IPS-20b (cell line): ENCODE data around the gene SELENOP.
A peak's percentile ranks its signal among the peaks of the same experiment; 100 is the strongest.
"Not testable (repeated sequence)": the region's sequence is repeated elsewhere in the genome, so short reads cannot be mapped to it uniquely, and the experiment has no call there.

Experiments used
- H3K27ac ChIP-seq: one replicate; pipeline ENCODE4 v1.5.1; 2013; ENCODE audit warnings: low read length
- H3K27me3 ChIP-seq: 2 replicates; pipeline ENCODE4 v1.6.1; 2013; ENCODE audit warnings: mild to moderate bottlenecking, low read length, inconsistent platforms; ENCODE audit not compliant: insufficient read depth
- H3K36me3 ChIP-seq: 2 replicates; pipeline ENCODE4 v1.6.1; 2013; ENCODE audit warnings: low read depth, mild to moderate bottlenecking, inconsistent platforms, low read length, moderate library complexity; ENCODE audit not compliant: insufficient read depth
- H3K4me1 ChIP-seq: 2 replicates; pipeline ENCODE4 v1.6.1; 2013; ENCODE audit warnings: mild to moderate bottlenecking, control low read depth, inconsistent platforms, low read length, moderate library complexity; ENCODE audit not compliant: insufficient read depth
- H3K4me3 ChIP-seq: 2 replicates; pipeline ENCODE4 v1.5.1; 2013; ENCODE audit warnings: mild to moderate bottlenecking, low read length, inconsistent platforms
- H3K9ac ChIP-seq: 2 replicates; pipeline ENCODE4 v1.6.1; 2013; ENCODE audit warnings: low read depth, mild to moderate bottlenecking, inconsistent platforms, low read length, moderate library complexity
- H3K9me3 ChIP-seq: 2 replicates; pipeline ENCODE4 v1.6.1; 2013; ENCODE audit warnings: mild to moderate bottlenecking, low read depth, low read length, inconsistent platforms; ENCODE audit not compliant: insufficient read depth

Gene SELENOP, protein sequence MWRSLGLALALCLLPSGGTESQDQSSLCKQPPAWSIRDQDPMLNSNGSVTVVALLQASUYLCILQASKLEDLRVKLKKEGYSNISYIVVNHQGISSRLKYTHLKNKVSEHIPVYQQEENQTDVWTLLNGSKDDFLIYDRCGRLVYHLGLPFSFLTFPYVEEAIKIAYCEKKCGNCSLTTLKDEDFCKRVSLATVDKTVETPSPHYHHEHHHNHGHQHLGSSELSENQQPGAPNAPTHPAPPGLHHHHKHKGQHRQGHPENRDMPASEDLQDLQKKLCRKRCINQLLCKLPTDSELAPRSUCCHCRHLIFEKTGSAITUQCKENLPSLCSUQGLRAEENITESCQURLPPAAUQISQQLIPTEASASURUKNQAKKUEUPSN

DNA sequence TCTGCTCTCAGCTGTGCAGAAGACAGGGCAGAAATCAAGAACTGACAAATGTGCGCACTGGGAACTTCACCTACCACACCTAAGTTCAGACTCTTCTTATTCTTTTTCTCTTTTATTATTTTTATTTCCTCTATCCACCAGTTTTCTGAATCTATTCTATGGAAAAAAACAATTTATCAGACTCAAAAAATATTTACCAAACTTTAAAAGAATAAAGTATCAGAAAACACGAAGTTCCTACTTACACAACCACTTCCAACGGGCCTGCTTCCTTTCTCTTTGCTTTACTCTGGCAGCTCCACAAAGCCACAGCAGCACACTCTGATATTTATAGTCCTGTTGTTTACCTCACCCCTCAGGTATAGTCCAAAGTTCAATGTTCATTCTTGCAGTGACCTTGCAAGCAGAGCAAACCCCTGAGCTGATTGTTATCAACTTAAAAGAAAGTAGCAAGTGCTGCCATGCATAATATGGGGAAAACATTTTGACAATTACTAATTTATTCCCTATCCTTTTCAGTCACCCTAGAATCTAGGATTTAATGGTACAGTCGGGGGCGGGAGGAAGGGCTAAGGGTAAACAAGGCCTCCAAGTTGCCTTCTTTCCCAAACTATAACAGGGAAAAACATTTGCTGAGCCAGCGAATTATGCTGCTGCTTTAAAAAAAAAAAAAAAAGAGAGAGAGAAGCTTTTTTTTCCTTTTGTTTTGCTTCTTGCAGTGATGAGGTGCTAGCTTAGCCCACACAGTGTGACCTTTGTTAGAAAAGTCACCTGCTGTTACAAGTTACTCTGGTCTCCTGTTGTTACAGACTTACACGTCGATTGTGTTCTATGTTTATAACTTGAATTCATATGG lies at the start of gene SELENOP:
Gene SELENOP, minus strand, starts transcription at position 302 of the 856 bp plus-strand sequence. CDS start 3,539 bp downstream, outside the sequence.
- Histone ChIP-seq H3K36me3 (peaks cover 7% of the 10 kb centered on the region), H3K9ac (peak within 1 kb of the TSS; percentile 81), H3K4me3 (peak within 1 kb of the TSS; percentile 69), H3K4me1 (peaks cover 21% of the 10 kb centered on the region), H3K27me3 (no peaks in the 10 kb centered on the region; the same call in 1 of the 2 replicates), H3K27ac (peak within 1 kb of the TSS; percentile 87), H3K9me3 (no peaks in the 10 kb centered on the region)

DNA sequence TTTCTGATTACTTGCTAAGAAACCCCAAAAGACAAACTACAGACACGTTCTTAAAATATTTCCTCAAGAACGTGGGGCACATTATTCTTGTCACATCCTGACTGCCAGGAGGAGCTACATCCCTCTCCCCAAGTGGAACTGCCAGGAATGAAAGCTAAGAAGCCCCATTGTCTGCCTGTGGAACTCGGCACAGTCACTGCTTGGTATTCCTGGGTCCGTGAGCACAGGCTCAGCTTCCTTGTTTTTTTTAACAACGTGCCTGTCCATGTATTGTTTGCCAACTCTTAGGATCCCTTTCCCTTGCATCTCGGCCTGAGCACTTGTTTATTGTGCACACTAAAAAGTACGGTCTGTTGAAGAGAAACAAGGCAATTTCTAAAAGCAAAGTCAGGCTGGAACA lies 47.0 kb upstream of the SELENOP start:
- Histone ChIP-seq H3K27me3 (no peaks in the 10 kb centered on the region), H3K4me3 (no peak overlapping the region), H3K36me3 (no peaks in the 10 kb centered on the region), H3K27ac (no peak overlapping the region), H3K4me1 (peaks cover 4% of the 10 kb centered on the region; the same call in 1 of the 2 replicates), H3K9me3 (peaks cover 18% of the 10 kb centered on the region; the same call in 1 of the 2 replicates), H3K9ac (no peak overlapping the region)

DNA sequence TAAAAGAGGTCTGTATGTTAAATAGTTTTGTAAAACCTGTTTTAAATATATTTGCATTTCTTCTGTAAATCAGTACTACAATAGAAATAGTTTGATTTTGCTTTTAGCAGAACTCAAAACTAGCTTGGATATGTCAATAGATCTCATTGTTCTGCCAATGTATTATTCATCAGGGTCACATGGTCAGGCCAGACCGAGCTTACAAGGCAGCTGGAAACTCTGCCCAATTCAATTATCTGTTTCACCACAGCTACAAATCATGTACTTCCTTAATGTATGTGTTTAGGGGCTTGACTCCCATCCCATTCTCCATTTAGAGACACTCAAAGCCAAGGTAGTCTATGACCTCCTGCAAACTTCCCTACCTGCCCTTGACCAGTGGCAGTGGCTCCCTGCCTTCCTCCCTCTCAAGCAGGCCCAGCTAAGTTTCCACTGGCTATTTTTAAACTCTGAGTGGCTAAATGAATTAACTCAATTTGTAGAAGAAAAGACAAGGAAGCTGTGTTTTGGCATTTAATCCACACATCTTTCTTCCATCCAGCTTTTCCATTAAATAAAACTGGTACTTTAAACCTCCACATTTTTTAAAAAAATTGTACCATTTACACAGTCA lies 46.4 kb upstream of the SELENOP start:
- H3K4me3 ChIP-seq, result 0 out of 2 replicates have a peak overlapping the region, but pooled peaks have one; percentile 32
- peaks cover 4% of the 10 kb centered on the region; the same call in 1 of the 2 replicates for H3K4me1 ChIP-seq
- no peak overlapping the region for H3K9ac ChIP-seq
- H3K27ac ChIP-seq, result no peak overlapping the region
- no peaks in the 10 kb centered on the region for H3K36me3 ChIP-seq
- peaks cover 16% of the 10 kb centered on the region; the same call in 1 of the 2 replicates for H3K9me3 ChIP-seq
- H3K27me3 ChIP-seq, result no peaks in the 10 kb centered on the region

DNA sequence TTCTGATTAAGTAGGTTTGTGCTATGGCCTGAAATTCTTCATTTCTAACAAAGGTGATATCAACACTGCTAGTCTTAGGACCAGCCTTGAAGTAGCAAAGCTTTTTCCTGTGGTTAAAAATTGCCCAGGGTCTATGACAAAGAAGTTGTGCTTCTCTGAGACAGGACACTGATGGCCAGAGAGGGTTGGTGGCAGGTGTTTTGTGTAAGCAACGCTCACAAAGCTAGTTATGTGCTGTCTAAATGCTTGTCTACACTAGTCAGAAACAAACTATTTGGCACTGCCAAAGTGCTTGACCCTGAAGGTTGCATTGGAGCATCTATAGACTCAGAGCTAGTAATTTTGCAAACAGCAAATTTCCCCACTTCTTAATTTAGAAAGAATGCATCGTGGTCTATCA lies 44.1 kb upstream of the SELENOP start:
- H3K9ac ChIP-seq, result no peak overlapping the region
- H3K9me3 ChIP-seq, result no peaks in the 10 kb centered on the region
- no peak overlapping the region for H3K27ac ChIP-seq
- no peak overlapping the region for H3K4me3 ChIP-seq
- peaks cover 4% of the 10 kb centered on the region; the same call in 1 of the 2 replicates for H3K4me1 ChIP-seq
- no peaks in the 10 kb centered on the region for H3K36me3 ChIP-seq
- no peaks in the 10 kb centered on the region for H3K27me3 ChIP-seq

DNA sequence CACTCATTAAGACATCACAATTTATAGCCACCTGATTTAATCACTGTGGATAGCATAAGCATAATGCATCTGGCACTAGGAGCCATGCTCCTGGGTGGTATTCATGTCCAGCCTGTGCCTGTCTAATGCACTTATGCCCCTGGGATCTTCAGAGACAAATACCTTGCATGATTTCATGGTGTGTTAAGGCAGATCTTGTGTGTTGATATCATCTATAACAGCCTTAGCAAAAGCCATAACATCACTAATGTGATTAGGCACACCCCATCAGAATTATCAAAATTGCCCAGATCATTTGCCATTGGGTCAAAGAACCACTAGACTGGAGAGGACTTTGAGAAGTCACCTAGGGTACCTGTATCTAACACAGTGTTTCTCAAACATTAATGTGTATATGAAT lies 43.7 kb upstream of the SELENOP start:
- no peaks in the 10 kb centered on the region for H3K27me3 ChIP-seq
- no peaks in the 10 kb centered on the region for H3K36me3 ChIP-seq
- H3K4me3 ChIP-seq, result no peak overlapping the region
- no peak overlapping the region for H3K27ac ChIP-seq
- H3K9me3 ChIP-seq, result no peaks in the 10 kb centered on the region
- H3K4me1 ChIP-seq, result peaks cover 4% of the 10 kb centered on the region; the same call in 1 of the 2 replicates
- no peak overlapping the region for H3K9ac ChIP-seq

DNA sequence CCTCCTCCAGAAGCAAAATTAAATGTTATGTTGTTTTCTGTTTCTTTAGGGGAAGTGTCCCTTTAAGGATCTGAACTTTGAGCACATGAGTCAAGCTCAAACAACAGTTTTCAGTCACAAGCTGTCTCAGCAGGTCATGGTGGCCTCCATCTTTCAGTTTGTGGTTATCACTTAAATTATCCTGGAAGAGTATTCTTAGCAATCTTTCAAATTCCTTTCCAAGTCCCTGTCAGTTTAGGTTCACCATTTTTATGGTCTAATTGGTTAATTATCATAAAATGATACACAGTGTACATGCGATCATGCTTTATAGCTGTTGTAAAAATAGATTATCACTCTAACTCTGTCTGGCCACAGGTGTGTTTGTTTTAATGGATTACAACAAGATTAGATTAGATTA lies 43.1 kb upstream of the SELENOP start:
- peaks cover 4% of the 10 kb centered on the region; the same call in 1 of the 2 replicates for H3K4me1 ChIP-seq
- no peak overlapping the region for H3K27ac ChIP-seq
- H3K4me3 ChIP-seq, result no peak overlapping the region
- H3K36me3 ChIP-seq, result no peaks in the 10 kb centered on the region
- no peak overlapping the region for H3K9ac ChIP-seq
- H3K27me3 ChIP-seq, result no peaks in the 10 kb centered on the region
- no peaks in the 10 kb centered on the region for H3K9me3 ChIP-seq

DNA sequence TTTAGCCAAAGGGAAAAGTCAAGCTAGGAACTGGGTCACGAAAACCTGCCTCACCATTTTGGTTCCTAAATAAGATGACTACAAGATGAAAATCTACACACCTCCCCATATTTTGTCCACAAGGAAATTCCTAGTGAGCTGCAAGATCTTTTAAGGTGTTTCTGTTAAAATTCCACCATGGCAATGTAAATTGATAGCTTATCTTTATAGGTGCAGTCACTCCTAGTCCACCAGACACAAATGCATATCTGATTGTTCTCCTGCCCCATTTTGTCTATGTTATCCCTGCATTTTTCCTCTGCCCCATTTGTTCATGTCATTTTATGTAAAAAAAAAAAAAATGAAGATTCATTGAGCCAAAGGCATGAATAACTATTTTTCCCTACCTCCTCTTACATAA lies 41.1 kb upstream of the SELENOP start:
- no peaks in the 10 kb centered on the region for H3K4me1 ChIP-seq
- no peak overlapping the region for H3K27ac ChIP-seq

DNA sequence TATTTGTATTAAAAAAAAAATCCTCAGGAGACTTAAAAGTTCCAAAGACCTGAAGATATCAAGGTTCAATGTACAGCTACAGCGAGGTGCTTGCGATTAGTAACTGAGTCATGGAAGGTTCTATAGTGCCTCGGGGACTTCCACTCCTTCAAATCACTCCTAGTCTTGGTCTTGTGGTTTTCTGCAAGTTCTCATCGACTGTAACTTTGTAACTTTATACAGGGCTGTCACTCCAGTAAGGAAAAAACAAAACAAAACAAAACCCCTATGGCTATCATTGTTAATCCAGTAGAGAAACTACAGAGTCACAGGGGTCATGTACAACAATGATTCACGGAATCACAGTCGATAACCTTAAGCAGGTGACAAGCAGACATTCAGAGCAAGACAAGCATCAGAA lies 39.8 kb upstream of the SELENOP start:
- no peaks in the 10 kb centered on the region for H3K4me1 ChIP-seq
- no peak overlapping the region for H3K4me3 ChIP-seq
- H3K36me3 ChIP-seq, result no peaks in the 10 kb centered on the region
- no peak overlapping the region for H3K27ac ChIP-seq
- H3K9me3 ChIP-seq, result no peaks in the 10 kb centered on the region
- H3K27me3 ChIP-seq, result no peaks in the 10 kb centered on the region
- H3K9ac ChIP-seq, result no peak overlapping the region

More for the DNA sequence above, 41.1 kb upstream of the SELENOP start:
- H3K4me3 ChIP-seq, result no peak overlapping the region
- H3K36me3 ChIP-seq, result no peaks in the 10 kb centered on the region
- no peaks in the 10 kb centered on the region for H3K27me3 ChIP-seq
- H3K9me3 ChIP-seq, result no peaks in the 10 kb centered on the region
- H3K9ac ChIP-seq, result no peak overlapping the region

DNA sequence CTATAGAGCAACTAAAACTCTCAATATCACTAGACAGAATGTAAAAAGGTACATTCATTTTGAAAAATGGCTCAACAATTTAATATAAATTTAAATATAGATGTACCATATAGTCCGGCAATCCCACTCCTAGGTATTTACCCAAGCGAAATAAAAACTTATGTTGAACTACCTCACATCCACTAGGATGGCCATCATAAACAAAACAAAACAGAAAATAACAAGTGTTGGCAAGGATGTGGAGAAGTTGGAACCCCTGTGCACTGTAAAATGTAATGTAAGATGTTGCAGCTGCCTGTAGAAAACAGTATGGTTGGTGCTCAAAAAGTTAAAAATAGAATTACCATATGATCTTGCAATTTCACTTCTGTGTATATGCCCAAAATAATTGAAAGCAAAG lies 36.9 kb upstream of the SELENOP start:
- Histone ChIP-seq H3K4me1 (no peaks in the 10 kb centered on the region), H3K9ac (no peak overlapping the region), H3K9me3 (no peaks in the 10 kb centered on the region), H3K4me3 (no peak overlapping the region), H3K27ac (no peak overlapping the region), H3K36me3 (no peaks in the 10 kb centered on the region), H3K27me3 (no peaks in the 10 kb centered on the region)

DNA sequence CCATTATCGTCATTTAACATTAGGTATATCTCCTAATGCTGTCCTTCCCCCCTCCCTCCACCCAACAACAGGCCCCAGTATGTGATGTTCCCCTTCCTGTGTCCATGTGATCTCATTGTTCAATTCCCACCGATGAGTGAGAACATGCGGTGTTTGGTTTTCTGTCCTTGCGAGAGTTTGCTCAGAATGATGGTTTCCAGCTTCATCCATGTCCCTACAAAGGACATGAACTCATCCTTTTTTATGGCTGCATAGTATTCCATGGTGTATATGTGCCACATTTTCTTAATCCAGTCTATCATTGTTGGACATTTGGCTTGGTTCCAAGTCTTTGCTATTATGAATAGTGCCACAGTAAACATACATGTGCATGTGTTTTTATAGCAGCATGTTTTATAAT lies 32.7 kb upstream of the SELENOP start:
- not testable (repeated sequence) for H3K4me1 ChIP-seq, H3K9me3 ChIP-seq, H3K9ac ChIP-seq, H3K27me3 ChIP-seq, H3K4me3 ChIP-seq, H3K27ac ChIP-seq, H3K36me3 ChIP-seq

DNA sequence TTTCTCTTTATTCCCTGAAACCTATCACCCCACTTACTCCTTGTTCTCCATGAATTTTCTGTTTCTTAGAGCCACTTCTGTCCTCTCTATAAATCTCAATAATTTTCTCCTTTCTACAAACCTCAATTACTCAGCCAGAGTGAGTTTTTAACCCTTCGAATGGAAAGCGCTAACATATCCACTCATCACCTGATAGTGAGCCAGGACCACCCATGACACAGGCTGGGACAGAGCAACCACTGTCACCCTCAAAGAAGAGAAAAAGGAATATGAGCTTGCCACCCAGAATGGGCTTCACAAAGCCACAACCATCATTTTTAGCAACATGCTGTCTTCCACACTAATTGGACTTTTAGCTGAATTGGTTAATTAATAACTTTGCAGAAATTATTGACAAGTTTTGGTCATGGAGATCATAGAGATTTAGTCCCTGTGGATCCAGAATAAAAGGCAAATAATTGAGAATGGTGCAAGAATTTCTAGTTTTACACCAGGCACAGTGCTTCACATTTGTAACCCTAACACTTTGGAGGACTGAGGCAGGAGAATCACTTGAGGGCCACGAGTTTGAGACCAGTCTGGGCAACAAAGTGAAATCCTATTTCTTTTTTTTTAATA lies 32.1 kb upstream of the SELENOP start:
- H3K27me3 ChIP-seq, result no peaks in the 10 kb centered on the region
- H3K4me1 ChIP-seq, result no peaks in the 10 kb centered on the region
- no peak overlapping the region for H3K27ac ChIP-seq
- H3K9ac ChIP-seq, result no peak overlapping the region
- H3K4me3 ChIP-seq, result no peak overlapping the region
- no peaks in the 10 kb centered on the region for H3K36me3 ChIP-seq
- no peaks in the 10 kb centered on the region for H3K9me3 ChIP-seq
